ENCODE measurements around the gene SUCNR1.

DNA sequence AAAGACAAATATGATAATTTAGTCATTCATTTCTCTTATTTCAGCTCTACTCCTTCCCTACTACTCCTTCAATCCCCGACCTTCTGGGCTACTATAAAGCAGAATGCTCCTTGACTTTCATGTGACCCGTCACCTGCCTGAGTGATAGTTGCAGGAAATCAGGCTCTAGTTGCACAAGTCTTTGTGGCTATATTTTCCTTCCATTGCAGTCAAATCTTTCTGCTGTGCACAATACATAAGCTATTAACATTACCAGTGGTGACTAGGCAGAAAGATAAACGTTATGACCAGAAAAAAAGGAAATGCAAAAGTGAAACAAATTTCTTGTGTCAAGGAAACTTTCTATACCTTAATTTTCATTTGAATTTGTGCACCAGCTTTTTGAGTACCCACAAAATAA, 2.3 kb downstream of the SUCNR1 start:
- TF ChIP-seq, protein P1, sequence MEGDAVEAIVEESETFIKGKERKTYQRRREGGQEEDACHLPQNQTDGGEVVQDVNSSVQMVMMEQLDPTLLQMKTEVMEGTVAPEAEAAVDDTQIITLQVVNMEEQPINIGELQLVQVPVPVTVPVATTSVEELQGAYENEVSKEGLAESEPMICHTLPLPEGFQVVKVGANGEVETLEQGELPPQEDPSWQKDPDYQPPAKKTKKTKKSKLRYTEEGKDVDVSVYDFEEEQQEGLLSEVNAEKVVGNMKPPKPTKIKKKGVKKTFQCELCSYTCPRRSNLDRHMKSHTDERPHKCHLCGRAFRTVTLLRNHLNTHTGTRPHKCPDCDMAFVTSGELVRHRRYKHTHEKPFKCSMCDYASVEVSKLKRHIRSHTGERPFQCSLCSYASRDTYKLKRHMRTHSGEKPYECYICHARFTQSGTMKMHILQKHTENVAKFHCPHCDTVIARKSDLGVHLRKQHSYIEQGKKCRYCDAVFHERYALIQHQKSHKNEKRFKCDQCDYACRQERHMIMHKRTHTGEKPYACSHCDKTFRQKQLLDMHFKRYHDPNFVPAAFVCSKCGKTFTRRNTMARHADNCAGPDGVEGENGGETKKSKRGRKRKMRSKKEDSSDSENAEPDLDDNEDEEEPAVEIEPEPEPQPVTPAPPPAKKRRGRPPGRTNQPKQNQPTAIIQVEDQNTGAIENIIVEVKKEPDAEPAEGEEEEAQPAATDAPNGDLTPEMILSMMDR (conservative IDR thresholded peaks at IDR 0.05): no peak
- TF ChIP-seq EZH2 (IDR thresholded peaks at IDR 0.05; ENCODE audit: low read depth): no peak
